Calu3 (cell line): ENCODE results near the gene CARD10. TPM values are rescaled to one million over a fixed set of nuclear protein-coding genes. Genes with fewer than 3 reads are reported as not detected.

Source experiments
- BruUV-seq: library from RNA; stranded (reverse); fragments of 400-500 nt; replicated peaks from 2 replicates; lab custom pipeline; 2021; lab: Mats Ljungman, UMichigan
- CTCF ChIA-PET: fragments of 300-600 bp; sonication (Branson Sonifier 250); formaldehyde crosslinking; loops from one replicate; lab custom pipeline; 2022; ENCODE audit warnings: antibody characterized with exemption; lab: Charles Lee
- DNase-seq: peaks from one replicate; pipeline ENCODE4 v3.0.0; 2022
- H3K27ac Mint-ChIP-seq: one replicate; pipeline ENCODE4 v1.8.0; 2022; ENCODE audit warnings: mixed read lengths; ENCODE audit not compliant: unreplicated experiment
- H3K27me3 Mint-ChIP-seq: one replicate; pipeline ENCODE4 v1.8.0; 2022; ENCODE audit warnings: mixed read lengths; ENCODE audit not compliant: unreplicated experiment
- H3K36me3 Mint-ChIP-seq: one replicate; pipeline ENCODE4 v1.8.0; 2022; ENCODE audit warnings: mild to moderate bottlenecking, moderate library complexity, mixed read lengths; ENCODE audit not compliant: insufficient read depth, unreplicated experiment
- H3K4me1 Mint-ChIP-seq: one replicate; pipeline ENCODE4 v1.8.0; 2022; ENCODE audit warnings: mild to moderate bottlenecking, low read depth, mixed read lengths; ENCODE audit not compliant: unreplicated experiment
- H3K4me3 Mint-ChIP-seq: one replicate; pipeline ENCODE4 v1.8.0; 2022; ENCODE audit warnings: mild to moderate bottlenecking, low read depth, moderate library complexity, mixed read lengths; ENCODE audit not compliant: unreplicated experiment
- H3K9me3 Mint-ChIP-seq: one replicate; pipeline ENCODE4 v1.8.0; 2022; ENCODE audit warnings: low read depth, mixed read lengths; ENCODE audit not compliant: unreplicated experiment
- CTCF ChIP-seq: fragments of 200-600 bp; IDR thresholded peaks from one replicate; pipeline ENCODE4 v1.8.0; 2022; ENCODE audit warnings: antibody characterized with exemption; ENCODE audit not compliant: unreplicated experiment
- intact Hi-C: fragments of 100-400 bp; cut with micrococcal nuclease; formaldehyde crosslinking; loops from one replicate; pipeline ENCODE4 v1.10.0; 2022; ENCODE audit not compliant: unreplicated experiment
- total RNA-seq: library from RNA; stranded (reverse); gene quantifications from 2 replicates; pipeline ENCODE4 v1.2.3, GENCODE V29; 2022

CARD10 gene
- total RNA-seq, 1 experiment from 2014 or later: 49.2 TPM

GRCh38 chr22:37503183-37503683 is 16.0 kb downstream of the CARD10 start:
- Mint-ChIP-seq H3K9me3 (no peaks in the 10 kb centered on the region), H3K4me1 (peaks cover 49% of the 10 kb centered on the region), H3K27ac (peak overlapping the region; percentile 72), H3K4me3 (peak overlapping the region; percentile 34), H3K27me3 (no peaks in the 10 kb centered on the region), H3K36me3 (peaks cover 69% of the 10 kb centered on the region)
- CTCF ChIA-PET: no interaction called here
- no peak for DNase-seq
- no peak for TF ChIP-seq CTCF
- intact Hi-C loops: no loop called here
- no TSS peak for BruUV-seq

GRCh38 chr22:37502342-37503182 is 16.7 kb downstream of the CARD10 start:
- peak overlapping the region; percentile 74 for H3K4me3 Mint-ChIP-seq
- peaks cover 69% of the 10 kb centered on the region for H3K36me3 Mint-ChIP-seq
- no peak for TF ChIP-seq CTCF
- peak overlapping the region; percentile 97 for H3K27ac Mint-ChIP-seq
- CTCF ChIA-PET: interaction anchor here (0.9 to 1.7 kb wide), 6 partner anchors 10 to 90 kb away, joined by 3 to 11 read pairs (median 4); no protein-coding TSS in a partner anchor
- no peaks in the 10 kb centered on the region for H3K27me3 Mint-ChIP-seq
- intact Hi-C loops: no loop called here
- H3K4me1 Mint-ChIP-seq: peaks cover 56% of the 10 kb centered on the region
- H3K9me3 Mint-ChIP-seq: no peaks in the 10 kb centered on the region
- DNase-seq: peak; percentile 93
- BruUV-seq: no TSS peak

GRCh38 chr22:37501610-37502341 is 17.4 kb downstream of the CARD10 start:
- Mint-ChIP-seq H3K9me3 (no peaks in the 10 kb centered on the region), H3K4me3 (peak overlapping the region; percentile 74), H3K36me3 (peaks cover 77% of the 10 kb centered on the region), H3K27ac (peak overlapping the region; percentile 97), H3K4me1 (peaks cover 63% of the 10 kb centered on the region), H3K27me3 (no peaks in the 10 kb centered on the region)
- intact Hi-C loops: no loop called here
- TF ChIP-seq CTCF: no peak
- no TSS peak for BruUV-seq
- DNase-seq: peak; percentile 92
- CTCF ChIA-PET: interaction anchor here (0.6 to 1.7 kb wide), 7 partner anchors 10 to 91 kb away, joined by 3 to 11 read pairs (median 3); partner anchors contain the start of gene LGALS2
